ENCODE measurements around the gene BATF2. TPM values are rescaled to one million over a fixed set of nuclear protein-coding genes. Genes with fewer than 3 reads are reported as not detected.

BATF2 gene
- total and polyA plus RNA-seq, 9 of the 15 experiments (the other 6 are each of a cell fraction or from before 2014, with no cell fraction given): 1.7 to 8.9 (median 6.4) TPM

DNA sequence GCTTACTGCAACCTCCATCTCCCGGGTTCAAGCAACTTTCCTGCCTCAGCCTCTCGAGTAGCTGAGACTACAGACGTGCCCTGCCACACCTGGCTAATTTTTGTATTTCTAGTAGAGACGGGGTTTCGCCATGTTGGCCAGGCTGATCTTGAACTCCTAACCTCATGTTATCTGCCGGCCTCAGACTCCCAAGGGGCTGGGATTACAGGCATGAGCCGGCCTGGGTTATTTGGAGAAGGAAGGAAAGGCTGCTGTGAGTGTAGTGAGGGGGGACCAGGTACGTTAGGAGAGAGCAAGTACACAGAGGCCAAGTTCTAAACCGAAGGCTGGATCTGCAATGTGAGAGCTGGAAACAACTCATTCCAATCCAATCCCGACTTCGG, 453 bp downstream of the BATF2 start:
- POLR2A ChIA-PET: interaction anchor here (0.6 to 2.3 kb wide), 13 partner anchors 9 to 137 kb away, joined by 3 to 14 read pairs (median 4); partner anchors contain the start of genes ARL2, MAJIN and SNX15
- no peaks in the 10 kb centered on the region for H3K9me3 ChIP-seq (replicated peaks; ENCODE audit: control insufficient read depth, insufficient read depth, low read depth, low read length)
- H3K9me1 ChIP-seq (ENCODE audit: control insufficient read depth, insufficient read depth, low read length): no peaks in the 10 kb centered on the region
- no peaks in the 10 kb centered on the region for H3K79me2 ChIP-seq (ENCODE audit: control insufficient read depth, insufficient read depth, low read length)
- TF ChIP-seq GATAD2A (IDR thresholded peaks at IDR 0.05) (0 out of 2 replicates have a peak, but pooled peaks have one; percentile 22), CBFA2T2 (conservative IDR thresholded peaks at IDR 0.05) (0 out of 2 replicates have a peak, but pooled peaks have one; percentile 5), DPF2 (IDR thresholded peaks at IDR 0.05) (0 out of 2 replicates have a peak, but pooled peaks have one; percentile 6), HDGF (IDR thresholded peaks at IDR 0.05) (0 out of 2 replicates have a peak, but pooled peaks have one; percentile 12), KDM5B (IDR thresholded peaks at IDR 0.05; ENCODE audit: insufficient replicate concordance, low read depth, low read length) (peak; percentile 7), HDAC1 (IDR thresholded peaks at IDR 0.05) (0 out of 4 replicates have a peak, but pooled peaks of 1 of the 2 experiments have one; percentile 19), ARID1B (IDR thresholded peaks at IDR 0.05) (peak; percentile 50; the same call in 1 of the 2 replicates), KLF10 (CRISPR knock-in tag; IDR thresholded peaks at IDR 0.05) (no peak), SMARCE1 (IDR thresholded peaks at IDR 0.05) (peak; percentile 17; the same call in 1 of the 2 replicates), TCF3 (CRISPR knock-in tag; IDR thresholded peaks at IDR 0.05) (peak; percentile 44), CBFA2T3 (IDR thresholded peaks at IDR 0.05) (peak; percentile 51), PRPF4 (IDR thresholded peaks at IDR 0.05; ENCODE audit: insufficient read depth, low read depth, low read length, poor library complexity, severe bottlenecking) (no peak), TAL1 (IDR thresholded peaks at IDR 0.05) (peak; percentile 10; the same call in 1 of the 2 replicates), SRSF9 (IDR thresholded peaks at IDR 0.05; ENCODE audit: borderline replicate concordance, low read depth, low read length) (no peak), ZNF699 (CRISPR knock-in tag; IDR thresholded peaks at IDR 0.05; ENCODE audit: insufficient replicate concordance) (no peak), KDM1A (IDR thresholded peaks at IDR 0.05) (peak in 1 of 2 experiments; percentile 12; a peak in 1 of 4 replicates)
- TF ChIP-seq, protein P1, sequence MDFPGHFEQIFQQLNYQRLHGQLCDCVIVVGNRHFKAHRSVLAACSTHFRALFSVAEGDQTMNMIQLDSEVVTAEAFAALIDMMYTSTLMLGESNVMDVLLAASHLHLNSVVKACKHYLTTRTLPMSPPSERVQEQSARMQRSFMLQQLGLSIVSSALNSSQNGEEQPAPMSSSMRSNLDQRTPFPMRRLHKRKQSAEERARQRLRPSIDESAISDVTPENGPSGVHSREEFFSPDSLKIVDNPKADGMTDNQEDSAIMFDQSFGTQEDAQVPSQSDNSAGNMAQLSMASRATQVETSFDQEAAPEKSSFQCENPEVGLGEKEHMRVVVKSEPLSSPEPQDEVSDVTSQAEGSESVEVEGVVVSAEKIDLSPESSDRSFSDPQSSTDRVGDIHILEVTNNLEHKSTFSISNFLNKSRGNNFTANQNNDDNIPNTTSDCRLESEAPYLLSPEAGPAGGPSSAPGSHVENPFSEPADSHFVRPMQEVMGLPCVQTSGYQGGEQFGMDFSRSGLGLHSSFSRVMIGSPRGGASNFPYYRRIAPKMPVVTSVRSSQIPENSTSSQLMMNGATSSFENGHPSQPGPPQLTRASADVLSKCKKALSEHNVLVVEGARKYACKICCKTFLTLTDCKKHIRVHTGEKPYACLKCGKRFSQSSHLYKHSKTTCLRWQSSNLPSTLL (IDR thresholded peaks at IDR 0.05): no peak
- TF ChIP-seq, protein P2, sequence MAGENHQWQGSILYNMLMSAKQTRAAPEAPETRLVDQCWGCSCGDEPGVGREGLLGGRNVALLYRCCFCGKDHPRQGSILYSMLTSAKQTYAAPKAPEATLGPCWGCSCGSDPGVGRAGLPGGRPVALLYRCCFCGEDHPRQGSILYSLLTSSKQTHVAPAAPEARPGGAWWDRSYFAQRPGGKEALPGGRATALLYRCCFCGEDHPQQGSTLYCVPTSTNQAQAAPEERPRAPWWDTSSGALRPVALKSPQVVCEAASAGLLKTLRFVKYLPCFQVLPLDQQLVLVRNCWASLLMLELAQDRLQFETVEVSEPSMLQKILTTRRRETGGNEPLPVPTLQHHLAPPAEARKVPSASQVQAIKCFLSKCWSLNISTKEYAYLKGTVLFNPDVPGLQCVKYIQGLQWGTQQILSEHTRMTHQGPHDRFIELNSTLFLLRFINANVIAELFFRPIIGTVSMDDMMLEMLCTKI (IDR thresholded peaks at IDR 0.05; ENCODE audit: partially characterized antibody): no peak
- CTCF ChIA-PET (ENCODE audit: low intra/inter-chr PET ratio): interaction anchor here (1.1 to 1.3 kb wide), 2 partner anchors 99 to 148 kb away, joined by 3 to 4 read pairs; no protein-coding TSS in a partner anchor
- H3K4me1 ChIP-seq (replicated peaks in 1 of 2; ENCODE audit: control insufficient read depth in 2 of 2, insufficient read depth in 2 of 2, low read length in 2 of 2): peaks cover 20 to 23% of the 10 kb centered on the region in 2 experiments; a peak in 4 of 5 replicates
- peak overlapping the region; percentile 52 for H3K27ac ChIP-seq (ENCODE audit: extremely low read depth, low read depth, low read length)
- H3K27me3 ChIP-seq (ENCODE audit: control insufficient read depth in 2 of 2, insufficient read depth in 2 of 2, low read length in 2 of 2): no peaks in the 10 kb centered on the region
- peak overlapping the region; percentile 58 to 89 for H3K9ac ChIP-seq (ENCODE audit: insufficient read depth in 1 of 2, low read depth in 2 of 2, low read length in 2 of 2)
- H2AFZ ChIP-seq (ENCODE audit: low read depth, low read length): peak overlapping the region; percentile 94
- intact Hi-C loops (cut with micrococcal nuclease): loop anchor here (1.0 to 2.0 kb wide), 5 partner anchors 50 to 209 kb away; partner anchors contain the start of genes ATG2A and PPP2R5B
- H3K4me3 ChIP-seq: peak overlapping the region; percentile 33
- FAIRE-seq: peak; percentile 69
- 9% methylated on average over 9 of the region's 11 CpGs for WGBS (ENCODE audit: insufficient coverage, low coverage, missing lambda C conversion rate)
- H3K4me2 ChIP-seq (ENCODE audit: insufficient read depth, low read length): peak overlapping the region; percentile 83
- BruUV-seq (replicated peaks): TSS peak; percentile 83
- H4K20me1 ChIP-seq (replicated peaks; ENCODE audit: control insufficient read depth, insufficient read depth, low read length): no peaks in the 10 kb centered on the region
- peak in 1 of 4 experiments; percentile 66 for DNase-seq (ENCODE audit: extremely low read depth in 1 of 4, low spot score in 3 of 4)
- H3K36me3 ChIP-seq (ENCODE audit: control insufficient read depth, insufficient read depth, low read length): no peaks in the 10 kb centered on the region
- peak; percentile 53 for ATAC-seq
- in situ Hi-C loops (cut with MboI): loop anchor here (5.0 kb wide), 1 partner anchor 149 kb away; no protein-coding TSS in a partner anchor
